Ovary (tissue), 9 donors: Measurements from ENCODE around the gene GRID1. TPM values are rescaled to one million over a fixed set of nuclear protein-coding genes. Genes with fewer than 3 reads are reported as not detected.

Experiments
- DNase-seq, 5 donors: peaks; one replicate each; pipeline ENCODE4 v3.0.0-alpha.2; 2019 to 2020
- H3K27ac ChIP-seq, 2 donors: fragments of 200-600 bp; one replicate each; pipeline versions ENCODE4 v1.5.1 to v1.8.0; 2019 to 2022
- H3K27me3 ChIP-seq: fragments of 200-600 bp; one replicate; pipeline ENCODE4 v1.8.0; 2022
- H3K36me3 ChIP-seq: fragments of 200-600 bp; sonication (generic); one replicate; pipeline ENCODE4 v1.5.1; 2019
- H3K4me1 ChIP-seq: one replicate; pipeline ENCODE4 v1.8.1; 2013; ENCODE audit warnings: mild to moderate bottlenecking, moderate library complexity; ENCODE audit not compliant: insufficient read depth
- H3K4me3 ChIP-seq: fragments of 200-600 bp; sonication (generic); one replicate; pipeline ENCODE4 v1.5.1; 2017
- H3K9me3 ChIP-seq, 2 donors: fragments of 200-600 bp in 1 of 2; sonication (generic) in 1 of 2; one replicate each; pipeline versions ENCODE4 v1.5.1 to v1.8.1; 2013 to 2019; ENCODE audit warnings: mild to moderate bottlenecking in 1 of 2, moderate library complexity in 1 of 2
- CTCF ChIP-seq, 3 donors: fragments of 450-650 bp in 2 of 3; fragments of 200-600 bp in 1 of 3; IDR thresholded peaks; one replicate each; pipeline versions ENCODE4 v1.5.1 to v1.8.0; 2016 to 2022; ENCODE audit warnings: antibody characterized with exemption in 3 of 3, mild to moderate bottlenecking in 1 of 3
- EP300 ChIP-seq: sonication (generic); formaldehyde crosslinking; IDR thresholded peaks from one replicate; pipeline ENCODE4 v1.6.1; 2017; ENCODE audit warnings: antibody characterized with exemption
- POLR2A ChIP-seq: fragments of 450-650 bp; IDR thresholded peaks from one replicate; pipeline ENCODE4 v1.6.1; 2017; ENCODE audit warnings: antibody characterized with exemption, mild to moderate bottlenecking, moderate library complexity
- WGBS, 3 donors: extraction: QIAGEN DNeasy Blood & Tissue Kit in 1 of 3; methylation state at CpG; one replicate each; pipeline versions ENCODE4 v1.1.5 to v1.1.7; 2013 to 2017; 5-methylcytosine and 5-hydroxymethylcytosine counted together
- intact Hi-C, 4 donors: fragments of 100-400 bp; cut with DNase I; formaldehyde crosslinking; loops; one replicate each; pipeline versions ENCODE4 v1.11.0 to v1.15.1; 2022 to 2023
- polyA plus RNA-seq, 2 donors: library from polyadenylated mRNA; stranded (reverse); fragments of 200-250 nt in 1 of 2; fragments of 350-450 nt in 1 of 2; fragmentation: Illumina TruSeq in 1 of 2; extraction: RNeasy Lipid Tissue Mini Kit (QIAGEN cat#74804) in 1 of 2; gene quantifications; one replicate each; pipeline ENCODE4 v1.2.3, GENCODE V29; 2013 to 2014
- total RNA-seq, 7 donors: library from RNA; depleted of rRNA in 2 of 7; stranded (reverse); fragments of >200 nt in 2 of 7; fragmentation: NEBNext Ultra II Directional in 3 of 7; extraction: Animal tissue kit (Norgen Biotek cat#: 25700) in 3 of 7; gene quantifications; one replicate each; pipeline versions ENCODE4 v1.1.0 to v1.2.4, GENCODE V29; 2016 to 2023
- donor health status: DM: no; HTN: no; CAD: no; lungs with moderate emphysema.
- donor health status: DM: no; HTN: no; CAD: no.
- donor health status: Bipolar disorder and iron deficiency.
- donor health status: DM: yes; HTN: yes; CAD: no.
- donor health status: DM: no; HTN: no; CAD: no.
- donor health status: DM: yes; HTN: yes; CAD: no.

The GRID1 gene
- total and polyA plus RNA-seq, 9 donors: 0.57 to 6.2 (median 1.8) TPM

GRCh38 chr10:86064931-86065662 lies 301.5 kb downstream of the GRID1 start:
- Histone ChIP-seq H3K27ac (no peak overlapping the region), H3K4me3 (no peak overlapping the region), H3K27me3 (no peaks in the 10 kb centered on the region), H3K4me1 (no peaks in the 10 kb centered on the region), H3K36me3 (no peaks in the 10 kb centered on the region), H3K9me3 (no peaks in the 10 kb centered on the region)
- 78 to 85% (median 82%) methylated on average over 5 of the region's 5 CpGs for WGBS, 3 donors
- TF ChIP-seq EP300 (no peak), CTCF (IDR thresholded peaks at IDR 0.05) (no peak), POLR2A (no peak)
- intact Hi-C loops: no loop called here
- DNase-seq: no peak

GRCh38 chr10:86064219-86064618 lies 302.4 kb downstream of the GRID1 start:
- Histone ChIP-seq H3K27me3 (no peaks in the 10 kb centered on the region), H3K27ac (no peak overlapping the region), H3K36me3 (no peaks in the 10 kb centered on the region), H3K4me1 (no peaks in the 10 kb centered on the region), H3K9me3 (no peaks in the 10 kb centered on the region), H3K4me3 (no peak overlapping the region)
- intact Hi-C loops: no loop called here
- TF ChIP-seq EP300 (no peak), CTCF (IDR thresholded peaks at IDR 0.05) (no peak), POLR2A (no peak)
- DNase-seq: no peak
- 34 to 56% (median 53%) methylated on average over 3 of the region's 3 CpGs for WGBS, 3 donors

- WGBS, 3 donors: 63 to 71% (median 67%) methylated on average over 1 of the region's 1 CpG
- no peak for DNase-seq
- TF ChIP-seq CTCF (IDR thresholded peaks at IDR 0.05): no peak
- no peak for TF ChIP-seq POLR2A
- TF ChIP-seq EP300: no peak
- H3K36me3 ChIP-seq: no peaks in the 10 kb centered on the region
- no peaks in the 10 kb centered on the region for H3K27me3 ChIP-seq
- no peaks in the 10 kb centered on the region for H3K9me3 ChIP-seq
- intact Hi-C loops: no loop called here
- H3K4me1 ChIP-seq: no peaks in the 10 kb centered on the region
- H3K27ac ChIP-seq: no peak overlapping the region
- no peak overlapping the region for H3K4me3 ChIP-seq
Observed at GRCh38 chr10:86063341-86063740, 303.3 kb downstream of the GRID1 start.

- TF ChIP-seq POLR2A (no peak), CTCF (IDR thresholded peaks at IDR 0.05) (no peak), EP300 (no peak)
- H3K4me1 ChIP-seq: no peaks in the 10 kb centered on the region
Observed at GRCh38 chr10:86062647-86063145, 303.9 kb downstream of the GRID1 start.

More at GRCh38 chr10:86062647-86063145, 303.9 kb downstream of the GRID1 start:
- Histone ChIP-seq H3K9me3 (no peaks in the 10 kb centered on the region), H3K36me3 (no peaks in the 10 kb centered on the region), H3K27ac (no peak overlapping the region), H3K27me3 (no peaks in the 10 kb centered on the region), H3K4me3 (no peak overlapping the region)
- DNase-seq: no peak
- intact Hi-C loops: no loop called here
- WGBS, 3 donors: 78 to 96% (median 92%) methylated on average over 5 to 6 of the region's 6 CpGs
